Activated CD8-positive, alpha-beta memory T cell treated with anti-CD3 and anti-CD28 coated beads for 24 hours (primary cell): ENCODE data around the gene PPFIBP1.
"Not testable (repeated sequence)": the region's sequence is repeated elsewhere in the genome, so short reads cannot be mapped to it uniquely, and the experiment has no call there.

Source experiments
- DNase-seq: peaks from one replicate; pipeline ENCODE4 v3.0.0-alpha.2; 2020

PPFIBP1 gene

GRCh38 chr12:27631813-27632491, 107.9 kb downstream of the PPFIBP1 start:
- no peak for DNase-seq

- DNase-seq: no peak
These were observed 111.5 kb downstream of the PPFIBP1 start for GRCh38 chr12:27635349-27635972.

- DNase-seq: not testable (repeated sequence)
These were observed 112.6 kb downstream of the PPFIBP1 start for GRCh38 chr12:27636569-27636968.

- no peak for DNase-seq
These were observed 113.5 kb downstream of the PPFIBP1 start for GRCh38 chr12:27637524-27637923.

- no peak for DNase-seq
These were observed 115.3 kb downstream of the PPFIBP1 start for GRCh38 chr12:27639265-27639664.

- not testable (repeated sequence) for DNase-seq
These were observed 116.7 kb downstream of the PPFIBP1 start for GRCh38 chr12:27640566-27641200.

- DNase-seq: not testable (repeated sequence)
These were observed 118.4 kb downstream of the PPFIBP1 start for GRCh38 chr12:27642361-27642760.

- DNase-seq: not testable (repeated sequence)
These were observed 118.9 kb downstream of the PPFIBP1 start for GRCh38 chr12:27642892-27643291.

GRCh38 chr12:27644158-27644845, 120.3 kb downstream of the PPFIBP1 start:
- no peak for DNase-seq

GRCh38 chr12:27645671-27646070, 121.7 kb downstream of the PPFIBP1 start:
- DNase-seq: no peak

GRCh38 chr12:27646149-27646548, 122.1 kb downstream of the PPFIBP1 start:
- no peak for DNase-seq

- DNase-seq: no peak
These were observed 126.0 kb downstream of the PPFIBP1 start for GRCh38 chr12:27650011-27650410.

GRCh38 chr12:27651201-27651600, 127.2 kb downstream of the PPFIBP1 start:
- DNase-seq: no peak

- no peak for DNase-seq
These were observed 128.3 kb downstream of the PPFIBP1 start for GRCh38 chr12:27652174-27652763.

- DNase-seq: no peak
These were observed 129.7 kb downstream of the PPFIBP1 start for GRCh38 chr12:27653661-27654060.

- not testable (repeated sequence) for DNase-seq
These were observed 131.5 kb downstream of the PPFIBP1 start for GRCh38 chr12:27655476-27655875.

GRCh38 chr12:27657296-27657695, 133.3 kb downstream of the PPFIBP1 start:
- DNase-seq: no peak

GRCh38 chr12:27665704-27666103, 141.7 kb downstream of the PPFIBP1 start:
- no peak for DNase-seq

GRCh38 chr12:27666510-27666909, 142.5 kb downstream of the PPFIBP1 start:
- DNase-seq: no peak

- DNase-seq: no peak
These were observed 143.5 kb downstream of the PPFIBP1 start for GRCh38 chr12:27667540-27667939.

- no peak for DNase-seq
These were observed 148.0 kb downstream of the PPFIBP1 start for GRCh38 chr12:27672051-27672450.

GRCh38 chr12:27672643-27673042, 148.6 kb downstream of the PPFIBP1 start:
- no peak for DNase-seq

GRCh38 chr12:27673101-27673718, 149.2 kb downstream of the PPFIBP1 start:
- DNase-seq: no peak
